Glutamatergic neuron (in vitro differentiated cells): ENCODE measurements around the gene SLC9C2. TPM values are rescaled to one million over a fixed set of nuclear protein-coding genes. Genes with fewer than 3 reads are reported as not detected.

Source experiments
- DNase-seq: peaks from one replicate; pipeline ENCODE4 v3.0.0; 2022
- H3K27ac Mint-ChIP-seq: one replicate; pipeline ENCODE4 v1.8.0; 2020; ENCODE audit warnings: mild to moderate bottlenecking, mixed read lengths, inconsistent platforms; ENCODE audit not compliant: unreplicated experiment
- H3K27me3 Mint-ChIP-seq: one replicate; pipeline ENCODE4 v1.8.0; 2020; ENCODE audit warnings: mild to moderate bottlenecking, moderate library complexity, mixed read lengths, inconsistent platforms; ENCODE audit not compliant: unreplicated experiment
- H3K36me3 Mint-ChIP-seq: one replicate; pipeline ENCODE4 v1.8.0; 2020; ENCODE audit warnings: mild to moderate bottlenecking, mixed read lengths, inconsistent platforms; ENCODE audit not compliant: unreplicated experiment
- H3K4me1 Mint-ChIP-seq: one replicate; pipeline ENCODE4 v1.8.0; 2020; ENCODE audit warnings: mild to moderate bottlenecking, low read depth, mixed read lengths, inconsistent platforms; ENCODE audit not compliant: unreplicated experiment
- H3K4me3 Mint-ChIP-seq: one replicate; pipeline ENCODE4 v1.8.0; 2020; ENCODE audit warnings: mild to moderate bottlenecking, mixed read lengths, inconsistent platforms; ENCODE audit not compliant: unreplicated experiment
- H3K9me3 Mint-ChIP-seq: one replicate; pipeline ENCODE4 v1.8.0; 2020; ENCODE audit warnings: mild to moderate bottlenecking, moderate library complexity, mixed read lengths, inconsistent platforms; ENCODE audit not compliant: unreplicated experiment
- total RNA-seq: library from RNA; stranded (reverse); fragmentation: NEBNext Ultra II Directional; extraction: Animal tissue kit (Norgen Biotek cat#: 25700); gene quantifications from one replicate; pipeline ENCODE4 v1.2.1, GENCODE V29; 2021; ENCODE audit not compliant: unreplicated experiment
- TF ChIP-seq, protein P1 (sequence below): fragments of 200-600 bp; sonication (generic); IDR thresholded peaks from one replicate; pipeline ENCODE4 v1.5.0; 2021; ENCODE audit not compliant: partially characterized antibody, unreplicated experiment

SLC9C2 gene
- total RNA-seq, 1 donor from 2014 or later = 0.98 TPM

DNA sequence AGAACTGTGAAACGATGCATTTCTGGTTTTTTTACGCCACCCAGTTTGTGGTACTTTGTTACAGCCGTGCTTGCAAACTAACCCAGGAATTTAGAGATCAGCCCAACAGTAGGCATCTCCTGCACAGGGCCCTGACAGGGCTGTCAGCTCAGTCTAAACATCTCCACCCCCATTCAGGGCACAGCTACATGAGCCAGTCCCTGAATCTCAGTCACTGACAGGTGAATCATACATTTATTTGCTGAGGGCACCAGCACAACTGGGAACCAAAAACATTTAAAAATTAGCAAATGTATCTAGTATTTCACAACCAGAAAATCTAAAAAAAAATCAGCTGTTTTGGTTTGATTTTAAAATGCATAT is 95.0 kb downstream of the SLC9C2 start:
- Mint-ChIP-seq H3K9me3 (peaks cover 2% of the 10 kb centered on the region), H3K4me3 (no peak overlapping the region), H3K27me3 (peaks cover 2% of the 10 kb centered on the region), H3K36me3 (no peaks in the 10 kb centered on the region), H3K27ac (no peak overlapping the region), H3K4me1 (peaks cover 4% of the 10 kb centered on the region)
- TF ChIP-seq, protein P1, sequence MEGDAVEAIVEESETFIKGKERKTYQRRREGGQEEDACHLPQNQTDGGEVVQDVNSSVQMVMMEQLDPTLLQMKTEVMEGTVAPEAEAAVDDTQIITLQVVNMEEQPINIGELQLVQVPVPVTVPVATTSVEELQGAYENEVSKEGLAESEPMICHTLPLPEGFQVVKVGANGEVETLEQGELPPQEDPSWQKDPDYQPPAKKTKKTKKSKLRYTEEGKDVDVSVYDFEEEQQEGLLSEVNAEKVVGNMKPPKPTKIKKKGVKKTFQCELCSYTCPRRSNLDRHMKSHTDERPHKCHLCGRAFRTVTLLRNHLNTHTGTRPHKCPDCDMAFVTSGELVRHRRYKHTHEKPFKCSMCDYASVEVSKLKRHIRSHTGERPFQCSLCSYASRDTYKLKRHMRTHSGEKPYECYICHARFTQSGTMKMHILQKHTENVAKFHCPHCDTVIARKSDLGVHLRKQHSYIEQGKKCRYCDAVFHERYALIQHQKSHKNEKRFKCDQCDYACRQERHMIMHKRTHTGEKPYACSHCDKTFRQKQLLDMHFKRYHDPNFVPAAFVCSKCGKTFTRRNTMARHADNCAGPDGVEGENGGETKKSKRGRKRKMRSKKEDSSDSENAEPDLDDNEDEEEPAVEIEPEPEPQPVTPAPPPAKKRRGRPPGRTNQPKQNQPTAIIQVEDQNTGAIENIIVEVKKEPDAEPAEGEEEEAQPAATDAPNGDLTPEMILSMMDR = no peak
- DNase-seq = no peak

DNA sequence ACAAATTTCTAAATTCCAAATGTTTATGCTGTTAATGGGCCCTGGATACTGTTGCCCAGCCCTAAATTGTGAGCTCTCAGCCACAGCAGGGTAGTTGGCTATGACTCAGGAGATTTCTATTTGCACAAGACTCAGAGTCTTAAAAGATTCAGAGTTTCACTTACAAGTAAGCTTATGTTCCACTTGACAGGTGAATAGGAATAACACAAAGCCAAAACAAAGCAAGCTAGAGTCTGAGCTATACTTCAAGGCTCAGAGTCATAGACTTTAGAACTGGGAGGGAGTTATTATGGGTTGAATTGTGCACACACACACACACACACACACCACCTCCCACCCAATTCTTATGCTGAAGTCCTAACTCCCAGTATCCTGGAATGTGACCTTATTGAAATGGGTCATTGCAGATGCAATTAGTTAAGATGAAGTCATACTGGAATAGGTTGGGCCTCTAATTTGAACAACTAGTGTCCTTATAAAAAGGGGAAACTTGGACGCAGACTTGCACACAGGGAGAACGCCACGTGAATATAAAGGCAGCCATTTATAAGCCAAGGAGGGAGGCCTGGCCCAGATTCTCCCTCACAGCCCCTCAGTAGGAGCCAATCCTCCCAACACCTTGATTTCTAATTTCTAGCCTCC is 95.5 kb downstream of the SLC9C2 start:
- H3K4me3 Mint-ChIP-seq = no peak overlapping the region
- no peak overlapping the region for H3K27ac Mint-ChIP-seq
- peaks cover 2% of the 10 kb centered on the region for H3K27me3 Mint-ChIP-seq
- H3K4me1 Mint-ChIP-seq = peaks cover 4% of the 10 kb centered on the region
- peaks cover 2% of the 10 kb centered on the region for H3K9me3 Mint-ChIP-seq
- TF ChIP-seq, protein P1 = no peak
- H3K36me3 Mint-ChIP-seq = no peaks in the 10 kb centered on the region
- DNase-seq = no peak

DNA sequence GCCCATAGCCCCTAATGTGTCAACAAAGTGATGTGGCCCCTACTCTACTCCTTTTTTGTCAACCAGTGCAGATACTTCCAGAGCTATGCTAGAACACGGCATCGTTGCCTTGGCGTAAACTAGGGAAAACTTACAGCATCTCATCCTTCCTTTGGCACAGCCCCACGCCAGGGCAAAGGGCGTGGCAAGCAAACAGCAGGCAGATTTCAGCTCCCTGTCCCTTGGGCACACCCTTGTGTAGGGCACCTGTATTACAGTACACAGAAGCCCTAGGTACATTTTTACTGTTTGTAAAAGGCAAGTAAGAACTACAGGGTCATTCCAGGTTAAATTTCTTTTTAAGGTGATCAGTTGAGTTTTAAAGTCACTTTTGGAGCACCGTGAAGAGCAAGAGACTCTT is 96.4 kb downstream of the SLC9C2 start:
- H3K27me3 Mint-ChIP-seq = peaks cover 2% of the 10 kb centered on the region
- no peak overlapping the region for H3K4me3 Mint-ChIP-seq
- peaks cover 4% of the 10 kb centered on the region for H3K4me1 Mint-ChIP-seq
- DNase-seq = no peak
- no peaks in the 10 kb centered on the region for H3K36me3 Mint-ChIP-seq
- TF ChIP-seq, protein P1 = no peak
- no peaks in the 10 kb centered on the region for H3K9me3 Mint-ChIP-seq
- H3K27ac Mint-ChIP-seq = no peak overlapping the region

DNA sequence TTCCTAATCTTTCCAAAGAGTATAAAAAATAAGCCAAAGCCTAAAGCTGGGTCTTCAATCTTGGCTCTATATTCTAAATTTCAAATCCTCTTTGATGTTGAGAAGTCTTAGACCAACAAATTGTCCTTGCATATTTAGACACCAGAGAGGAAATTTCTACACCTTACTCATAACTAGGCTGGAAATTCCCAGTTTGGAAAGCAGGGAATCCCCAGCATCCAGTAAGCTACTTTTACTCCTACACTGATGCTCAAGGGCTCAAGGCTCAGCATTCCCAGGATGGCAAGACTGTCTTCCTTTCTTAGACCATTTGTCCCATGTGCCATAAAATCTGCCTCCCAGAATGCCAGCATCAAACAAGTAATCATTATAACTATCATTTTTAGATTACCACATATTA is 97.5 kb downstream of the SLC9C2 start:
- H3K4me1 Mint-ChIP-seq = peaks cover 4% of the 10 kb centered on the region
- no peaks in the 10 kb centered on the region for H3K9me3 Mint-ChIP-seq
- TF ChIP-seq, protein P1 = no peak
- DNase-seq = no peak
- H3K36me3 Mint-ChIP-seq = no peaks in the 10 kb centered on the region
- no peak overlapping the region for H3K27ac Mint-ChIP-seq
- H3K27me3 Mint-ChIP-seq = no peaks in the 10 kb centered on the region
- H3K4me3 Mint-ChIP-seq = no peak overlapping the region

DNA sequence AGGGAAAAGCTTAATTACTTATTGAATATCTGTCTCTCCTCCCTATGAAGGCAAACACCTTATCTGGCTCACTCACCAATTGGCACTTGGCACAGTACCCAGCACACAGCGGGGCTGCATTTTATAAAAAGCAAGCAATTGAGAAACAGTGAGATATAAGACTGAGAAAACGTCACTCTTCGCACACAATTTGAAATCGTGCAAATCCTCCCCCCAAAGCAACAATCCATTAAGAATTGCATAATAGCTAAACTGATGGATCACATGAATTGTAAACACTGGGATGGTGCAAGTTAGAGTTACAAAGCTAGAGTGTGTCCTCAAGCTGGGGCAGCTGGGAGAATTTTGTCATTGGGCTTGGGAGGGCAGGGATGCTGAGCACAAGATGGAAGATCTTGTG is 98.6 kb downstream of the SLC9C2 start:
- no peaks in the 10 kb centered on the region for H3K36me3 Mint-ChIP-seq

More for the DNA sequence above, 98.6 kb downstream of the SLC9C2 start:
- H3K27ac Mint-ChIP-seq = no peak overlapping the region
- no peaks in the 10 kb centered on the region for H3K9me3 Mint-ChIP-seq
- no peak overlapping the region for H3K4me3 Mint-ChIP-seq
- no peak for DNase-seq
- no peaks in the 10 kb centered on the region for H3K27me3 Mint-ChIP-seq
- H3K4me1 Mint-ChIP-seq = peaks cover 4% of the 10 kb centered on the region
- TF ChIP-seq, protein P1 = no peak
